Middle frontal gyrus (tissue), 1 donor: ENCODE results near the gene TBC1D1.

ENCODE experiments used
- DNase-seq: peaks from one replicate; pipeline ENCODE4 v3.0.0-alpha.2; 2015; ENCODE audit warnings: low spot score; ENCODE audit errors: extremely low spot score

The TBC1D1 gene

DNA sequence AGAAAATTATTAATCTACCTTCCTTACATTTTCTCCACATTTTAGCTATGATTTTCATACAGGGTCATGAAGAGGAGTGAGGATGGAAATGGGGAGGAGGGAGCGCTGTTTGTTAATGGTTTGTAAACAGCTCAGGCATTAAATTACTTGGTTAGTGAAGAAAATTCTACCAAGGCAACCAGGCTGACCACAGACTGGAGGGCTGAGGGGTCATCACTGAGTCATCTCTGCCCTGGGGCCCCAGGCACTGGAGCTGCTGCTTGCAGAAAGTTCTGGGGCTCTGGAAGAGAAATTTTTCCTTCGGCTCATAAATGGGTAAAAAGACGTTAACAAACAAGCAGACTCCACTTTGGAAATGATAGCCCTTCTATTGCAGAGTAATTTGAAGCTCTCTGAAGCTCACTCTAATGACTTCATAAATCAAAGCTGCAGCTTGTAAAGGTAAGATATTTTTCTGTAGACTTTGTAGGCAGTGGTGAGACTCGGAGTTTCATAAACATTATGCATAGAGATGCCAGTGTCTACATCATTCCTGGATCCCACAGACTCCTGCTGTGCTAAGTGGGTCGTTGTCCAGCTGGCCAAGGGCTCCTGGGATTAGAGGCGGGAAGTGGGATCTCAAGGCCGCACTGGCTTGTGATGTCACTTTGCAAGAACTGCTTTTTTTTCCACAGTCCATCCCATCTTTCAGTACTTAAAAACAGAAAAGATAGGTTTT lies 228.9 kb downstream of the TBC1D1 start:
- DNase-seq: no peak

DNA sequence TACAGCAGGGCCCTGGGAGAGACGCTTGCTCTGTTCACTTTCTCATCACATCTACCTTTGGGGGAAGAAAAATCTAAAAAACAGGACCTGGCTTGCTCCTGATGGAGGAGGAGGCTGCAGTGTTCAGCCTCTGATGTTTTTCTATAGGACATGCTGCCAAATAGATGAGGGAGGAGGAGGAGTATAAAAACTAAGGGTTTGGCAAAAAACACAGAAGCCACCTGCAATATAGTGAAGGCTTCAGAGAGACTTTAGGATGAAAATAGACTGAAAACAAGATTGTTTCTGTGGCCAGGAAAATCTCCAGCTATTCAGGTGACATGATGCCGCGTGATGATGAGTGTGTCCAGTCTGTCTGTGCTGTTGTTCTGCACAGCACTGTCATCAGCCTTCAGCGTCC lies 229.9 kb downstream of the TBC1D1 start:
- no peak for DNase-seq

DNA sequence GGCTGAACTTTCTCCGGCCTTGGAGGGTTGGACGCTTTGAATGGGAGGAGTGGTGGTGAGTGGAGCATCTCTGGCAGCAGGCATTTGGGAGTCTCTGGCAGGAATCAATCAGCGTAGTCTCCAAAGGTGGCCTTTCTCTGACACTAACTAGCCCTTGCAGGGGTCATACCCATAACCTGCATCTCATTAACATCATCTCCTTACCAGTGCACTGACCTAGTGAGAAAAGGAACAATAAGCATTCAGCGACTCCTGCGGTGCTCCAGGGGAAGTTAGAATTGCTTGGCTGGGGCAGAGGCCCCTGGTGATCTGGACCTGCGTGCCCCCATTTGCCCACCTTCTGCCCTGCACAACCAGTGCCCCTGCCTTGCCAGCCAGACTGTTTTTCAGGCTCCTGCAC lies 231.2 kb downstream of the TBC1D1 start:
- no peak for DNase-seq

DNA sequence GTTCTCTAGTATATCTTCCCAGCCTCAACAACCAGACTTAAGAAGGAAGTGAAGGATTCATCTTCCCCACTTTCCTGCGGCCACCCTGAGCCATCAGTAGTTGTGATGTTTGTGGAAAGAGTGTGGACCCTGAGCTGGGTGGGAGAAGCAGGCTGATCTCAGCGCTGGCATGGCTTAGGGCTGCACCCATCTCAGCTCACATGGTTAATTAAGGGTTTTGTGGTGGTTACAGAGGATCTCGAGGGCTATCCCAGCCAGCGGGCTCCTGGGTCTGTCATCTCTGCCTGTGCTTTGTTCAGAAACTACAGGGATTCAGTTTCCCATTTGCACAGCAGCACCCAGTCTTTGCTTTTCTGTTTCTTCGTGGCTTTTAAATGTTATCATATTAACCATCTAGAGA lies 232.7 kb downstream of the TBC1D1 start:
- DNase-seq: no peak

DNA sequence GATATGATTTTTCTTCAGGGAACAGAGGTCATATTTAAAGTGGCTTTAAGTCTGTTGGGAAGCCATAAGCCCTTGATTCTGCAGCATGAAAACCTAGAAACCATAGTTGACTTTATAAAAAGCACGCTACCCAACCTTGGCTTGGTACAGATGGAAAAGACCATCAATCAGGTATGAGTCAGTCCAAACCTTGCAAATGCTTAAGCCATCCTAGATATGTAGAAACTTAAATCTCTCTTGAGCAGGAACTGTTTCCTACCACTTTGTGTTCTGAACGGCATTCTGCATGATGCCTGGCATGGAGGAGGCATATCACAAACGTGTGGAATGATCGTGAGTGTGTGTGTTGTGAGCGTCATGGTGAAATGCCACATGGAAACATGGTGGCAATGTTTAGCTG lies 234.1 kb downstream of the TBC1D1 start:
- DNase-seq: no peak

DNA sequence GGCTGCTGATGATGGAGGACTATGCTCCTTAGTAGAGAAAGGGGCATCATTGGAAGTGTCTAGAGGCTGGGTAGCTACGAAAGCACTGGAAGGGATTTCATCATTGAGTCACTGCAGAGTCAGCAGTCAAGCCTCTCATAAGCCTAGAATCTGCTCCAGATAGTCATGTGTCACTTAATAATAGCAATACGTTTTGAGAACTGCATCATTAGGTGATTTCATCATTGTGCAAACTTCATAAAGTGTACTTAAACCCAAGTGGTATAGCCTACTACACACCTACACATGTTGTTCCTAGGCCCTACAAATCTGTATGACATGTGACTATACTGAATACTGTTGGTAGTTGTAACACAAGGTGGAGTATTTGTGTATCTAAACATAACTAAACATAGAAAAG lies 234.9 kb downstream of the TBC1D1 start:
- no peak for DNase-seq

DNA sequence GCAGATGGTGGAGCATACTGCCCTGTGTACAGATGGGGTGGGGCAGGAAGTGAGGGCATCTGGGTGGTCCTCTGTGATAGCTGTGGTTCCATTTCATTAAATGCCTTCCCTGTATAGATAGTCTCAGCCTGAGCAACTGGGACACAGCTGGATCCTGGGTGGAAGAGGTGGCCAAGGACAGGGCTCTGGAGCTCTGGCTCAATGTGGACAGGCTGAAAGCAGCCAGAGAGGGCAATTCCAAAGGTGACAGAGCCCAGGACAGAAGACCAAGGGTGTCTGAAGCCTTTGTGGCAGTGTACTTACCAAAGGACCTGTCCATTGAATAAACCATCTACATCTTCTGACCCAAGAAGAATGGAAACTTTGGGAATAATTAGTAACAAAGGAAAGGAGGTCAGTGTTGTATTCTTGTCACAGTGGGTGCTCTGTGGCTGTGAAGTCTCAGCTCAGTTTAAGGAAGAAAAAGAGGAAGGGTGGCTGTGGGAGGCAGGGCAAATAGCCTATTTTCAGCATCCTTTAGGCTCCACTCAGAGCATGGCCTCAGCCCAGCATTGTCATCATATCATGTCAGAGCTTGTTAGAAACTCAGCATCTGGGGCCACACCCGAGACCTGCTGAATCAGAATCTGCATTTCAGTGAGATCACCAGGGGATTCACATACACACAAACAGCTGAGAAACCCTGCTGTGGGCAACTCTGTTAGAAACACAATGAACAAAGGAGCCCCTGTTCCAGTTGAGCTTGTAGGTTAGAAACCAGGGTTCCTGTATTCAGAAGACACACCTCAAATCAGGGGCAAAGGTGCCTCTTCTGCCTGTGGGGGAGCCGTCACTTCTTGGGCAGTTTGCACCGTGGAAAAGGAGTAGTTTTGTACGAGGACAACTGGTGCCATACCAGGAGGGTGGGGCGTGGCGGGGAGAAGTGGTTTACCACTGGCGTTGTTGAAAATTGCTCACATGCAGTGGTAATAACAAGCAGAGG lies 237.9 kb downstream of the TBC1D1 start:
- DNase-seq: no peak

DNA sequence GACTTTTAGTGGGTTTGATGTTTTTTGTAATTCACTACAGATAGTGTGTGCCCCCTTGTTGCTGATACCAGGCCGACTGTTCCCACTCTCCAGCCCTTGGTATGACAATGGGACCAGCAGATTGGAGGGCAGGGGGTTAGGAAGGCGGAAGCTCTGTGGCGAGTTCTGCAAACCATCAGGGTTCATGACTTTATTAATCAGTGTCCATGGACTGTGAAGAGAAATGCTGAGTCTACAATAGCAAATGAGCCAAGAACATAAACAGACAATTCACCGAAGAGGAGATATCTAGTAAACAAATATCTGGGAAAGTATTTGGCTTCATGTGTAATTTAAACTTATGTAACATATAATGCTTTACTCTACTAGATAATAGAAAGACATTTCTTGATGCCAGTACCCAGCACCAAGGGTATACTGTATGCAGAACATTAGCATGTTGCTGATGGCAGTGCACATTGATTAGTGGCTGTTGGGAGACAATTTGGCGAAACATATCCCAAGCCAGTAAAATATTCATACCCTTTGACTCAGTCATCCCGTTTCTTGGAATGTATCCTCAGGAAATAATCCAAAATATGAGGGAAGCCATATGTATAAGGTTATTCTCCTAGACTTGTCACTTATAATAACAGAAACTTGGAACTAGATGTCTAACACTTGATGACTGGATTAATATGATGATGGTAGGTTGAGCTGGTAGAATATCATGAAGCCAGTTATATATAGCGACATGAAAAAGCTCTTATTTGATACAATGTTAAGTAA lies 238.8 kb downstream of the TBC1D1 start:
- DNase-seq: no peak

DNA sequence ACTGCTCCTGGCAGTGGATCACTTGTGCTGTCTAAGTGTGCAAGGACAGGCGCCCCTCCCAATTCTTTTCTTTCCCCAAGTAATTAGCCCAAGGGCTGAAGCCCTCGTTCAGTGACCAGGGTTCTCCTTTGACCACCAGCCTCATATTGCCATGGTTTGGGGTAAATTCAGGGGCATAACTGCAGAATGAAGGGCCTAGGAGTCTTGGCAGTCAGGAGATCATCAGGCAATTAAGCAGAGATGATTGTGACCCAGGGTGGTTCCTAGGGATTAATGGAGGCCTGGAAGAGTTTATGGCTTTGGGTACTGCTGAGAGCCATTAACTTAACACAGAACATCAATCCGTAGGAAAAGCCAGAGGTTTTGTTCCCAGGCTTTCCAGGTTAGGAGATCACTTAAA lies 240.0 kb downstream of the TBC1D1 start:
- no peak for DNase-seq

DNA sequence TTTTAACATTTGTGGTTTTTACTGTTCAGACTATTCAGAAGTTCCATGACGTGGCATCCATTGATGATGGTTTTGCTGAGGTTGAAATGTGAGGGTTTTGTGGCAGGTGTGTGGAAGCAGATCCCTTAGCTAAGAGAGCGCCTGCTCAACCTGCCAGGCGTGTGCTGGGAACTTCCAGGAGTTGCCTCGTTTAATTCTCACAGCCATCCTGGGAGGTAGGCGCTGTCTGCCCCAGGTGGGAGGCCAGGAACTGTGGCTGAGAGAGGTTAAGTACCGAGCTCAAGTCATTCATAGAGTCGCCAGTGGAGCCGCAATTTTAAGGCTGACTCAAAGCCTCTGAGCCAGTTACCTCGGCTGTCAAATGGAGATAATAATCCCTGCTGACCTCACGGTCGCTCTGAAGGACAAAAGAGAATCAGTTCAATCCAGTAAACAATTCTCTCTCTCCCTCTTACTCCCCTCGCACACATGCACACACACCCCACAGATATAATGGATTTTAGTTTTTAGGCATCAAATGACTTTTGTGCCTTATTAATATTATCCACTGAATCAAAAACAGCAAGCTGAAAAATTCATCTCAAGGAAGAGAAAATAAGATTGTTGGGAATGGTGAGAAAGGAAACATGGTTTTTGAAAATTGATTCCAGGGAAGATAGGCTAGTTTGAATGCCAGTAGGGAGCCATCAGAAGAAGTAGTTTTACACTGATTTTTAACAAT lies 240.6 kb downstream of the TBC1D1 start:
- DNase-seq: no peak

DNA sequence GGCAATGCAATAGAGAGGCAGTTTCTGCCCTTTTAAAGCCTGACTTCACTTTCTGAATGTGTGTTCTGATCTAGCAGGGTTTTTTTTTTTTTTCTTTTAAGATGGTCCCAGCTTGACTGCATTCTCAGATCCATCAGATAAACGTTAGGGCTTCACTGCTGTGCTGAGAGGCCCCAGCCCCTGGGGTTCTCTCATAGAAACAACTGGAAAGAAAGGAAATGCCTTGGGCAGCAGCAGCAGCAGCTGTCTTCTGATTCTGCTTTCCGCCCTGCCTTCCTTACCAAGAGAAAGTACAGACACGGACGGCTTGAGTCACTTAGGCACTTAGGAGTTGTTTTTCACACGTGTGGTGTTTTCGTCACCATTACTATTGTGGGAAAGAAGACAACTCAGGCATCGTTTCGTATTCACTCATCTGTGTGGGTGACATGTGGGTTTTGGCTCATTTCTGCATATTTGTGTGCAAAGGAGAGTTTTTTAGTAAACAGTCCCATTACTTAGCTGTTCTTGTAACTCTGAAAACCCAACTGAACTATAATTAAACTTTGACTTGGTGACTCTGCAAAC lies 241.3 kb downstream of the TBC1D1 start:
- peak; percentile 49 for DNase-seq

DNA sequence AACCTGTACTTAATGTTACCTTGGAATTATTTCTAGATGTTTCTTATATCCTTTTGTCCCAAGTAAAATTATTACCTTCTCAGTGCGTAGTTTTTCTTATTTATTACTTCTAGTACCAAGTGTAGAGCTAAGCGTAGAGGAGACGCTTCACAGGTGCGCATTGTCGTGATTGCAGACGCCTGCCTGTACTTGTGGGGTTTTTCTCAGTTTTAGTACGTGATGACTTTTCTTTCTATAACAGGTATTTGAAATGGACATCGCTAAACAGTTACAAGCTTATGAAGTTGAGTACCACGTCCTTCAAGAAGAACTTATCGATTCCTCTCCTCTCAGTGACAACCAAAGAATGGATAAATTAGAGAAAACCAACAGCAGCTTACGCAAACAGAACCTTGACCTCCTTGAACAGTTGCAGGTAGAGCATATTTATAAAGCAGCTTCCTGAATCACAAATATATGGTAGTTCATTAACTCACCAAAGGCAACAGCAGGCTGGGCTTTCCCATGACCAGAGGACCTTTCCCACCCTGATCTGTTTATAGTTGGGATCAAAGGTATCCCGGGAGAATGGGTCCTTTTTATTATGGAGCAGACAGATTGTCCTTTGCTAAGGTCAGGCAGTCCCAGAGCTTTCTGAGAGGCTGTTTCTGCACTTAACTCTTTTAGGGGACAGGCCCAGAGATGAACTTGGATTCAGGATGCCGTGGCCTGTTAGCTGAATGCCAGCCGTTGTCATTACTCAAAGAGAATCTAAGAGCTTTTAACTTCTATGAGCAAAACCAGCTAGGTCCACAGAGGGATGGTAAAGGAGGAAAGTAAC lies 242.2 kb downstream of the TBC1D1 start:
- DNase-seq: no peak

DNA sequence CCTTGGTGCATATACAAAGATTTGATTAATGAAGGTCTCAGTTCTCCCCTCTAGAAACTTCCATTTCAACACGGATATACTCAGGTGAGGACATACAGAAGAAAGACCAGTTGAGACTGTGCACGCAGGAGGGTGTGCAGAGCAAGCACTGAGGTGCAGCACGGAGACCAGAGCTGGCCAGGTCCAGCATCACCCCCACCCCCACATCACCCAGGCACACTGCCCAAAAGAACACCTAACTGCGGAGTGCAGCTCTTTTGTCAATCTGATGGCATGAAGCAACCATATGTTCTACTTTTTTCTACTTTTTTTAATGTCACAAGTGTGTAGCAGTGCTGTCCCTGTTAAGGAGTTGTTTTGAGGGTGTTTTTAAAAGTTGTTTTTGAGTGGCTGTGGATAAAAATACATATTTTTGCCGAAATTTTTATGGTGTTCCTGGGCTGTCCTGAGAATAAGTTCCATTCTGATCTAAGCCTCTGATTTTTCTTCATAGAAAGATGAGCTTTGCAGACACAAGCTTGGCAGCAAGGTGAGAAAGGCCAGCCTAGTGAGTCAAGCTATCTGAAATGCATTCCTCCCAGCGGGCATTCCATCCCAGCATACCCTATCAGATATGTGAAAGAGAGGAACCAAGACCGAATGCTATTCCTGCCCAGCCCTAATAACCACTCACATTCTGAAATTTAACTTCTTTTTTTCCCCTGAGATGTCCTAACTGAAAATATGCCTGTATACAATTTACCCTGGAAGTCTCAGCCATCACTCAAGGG lies 243.0 kb downstream of the TBC1D1 start:
- no peak for DNase-seq

DNA sequence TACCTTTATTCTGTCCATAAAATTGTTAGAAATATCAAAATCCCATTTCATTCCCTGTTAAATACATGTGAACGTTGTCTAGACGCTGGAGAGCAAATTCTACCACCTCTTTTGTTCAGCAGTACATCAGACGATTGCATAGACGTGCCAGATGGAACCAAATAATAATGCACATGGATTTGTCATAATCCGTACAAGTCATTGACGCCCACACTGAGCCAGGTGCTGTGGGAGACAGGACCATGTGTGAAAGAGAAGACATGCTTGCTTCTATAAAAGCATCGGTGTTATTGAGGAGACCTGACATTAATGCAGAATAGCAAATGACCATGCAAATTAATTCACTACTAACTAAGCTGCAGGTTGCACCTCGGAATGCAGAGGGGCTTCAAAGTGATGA lies 244.3 kb downstream of the TBC1D1 start:
- DNase-seq: no peak

DNA sequence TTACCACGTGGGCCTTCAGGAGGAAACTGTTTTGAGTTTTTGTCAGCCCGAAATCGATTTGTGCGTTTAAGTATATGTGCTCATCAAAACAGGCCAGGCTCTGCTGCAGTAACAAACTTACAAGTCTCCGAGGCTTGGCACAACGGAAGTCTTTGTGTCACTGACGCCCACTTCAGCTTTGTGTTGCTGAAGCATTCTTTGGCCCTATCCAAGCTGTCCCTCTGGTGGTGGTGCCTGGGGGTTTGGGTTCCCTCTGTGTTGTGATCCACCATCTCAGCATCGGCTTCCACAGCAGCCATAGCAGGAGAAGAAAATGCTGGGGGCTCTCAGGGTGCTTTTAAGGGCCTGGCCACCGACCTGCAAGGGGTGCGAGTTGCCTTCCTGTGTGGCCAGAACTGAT lies 245.7 kb downstream of the TBC1D1 start:
- no peak for DNase-seq

DNA sequence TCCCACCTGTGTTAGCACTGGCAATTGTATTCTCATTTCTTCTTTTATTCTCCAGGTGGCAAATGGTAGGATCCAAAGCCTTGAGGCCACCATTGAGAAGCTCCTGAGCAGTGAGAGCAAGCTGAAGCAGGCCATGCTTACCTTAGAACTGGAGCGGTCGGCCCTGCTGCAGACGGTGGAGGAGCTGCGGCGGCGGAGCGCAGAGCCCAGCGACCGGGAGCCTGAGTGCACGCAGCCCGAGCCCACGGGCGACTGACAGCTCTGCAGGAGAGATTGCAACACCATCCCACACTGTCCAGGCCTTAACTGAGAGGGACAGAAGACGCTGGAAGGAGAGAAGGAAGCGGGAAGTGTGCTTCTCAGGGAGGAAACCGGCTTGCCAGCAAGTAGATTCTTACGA lies 246.2 kb downstream of the TBC1D1 start:
- no peak for DNase-seq

DNA sequence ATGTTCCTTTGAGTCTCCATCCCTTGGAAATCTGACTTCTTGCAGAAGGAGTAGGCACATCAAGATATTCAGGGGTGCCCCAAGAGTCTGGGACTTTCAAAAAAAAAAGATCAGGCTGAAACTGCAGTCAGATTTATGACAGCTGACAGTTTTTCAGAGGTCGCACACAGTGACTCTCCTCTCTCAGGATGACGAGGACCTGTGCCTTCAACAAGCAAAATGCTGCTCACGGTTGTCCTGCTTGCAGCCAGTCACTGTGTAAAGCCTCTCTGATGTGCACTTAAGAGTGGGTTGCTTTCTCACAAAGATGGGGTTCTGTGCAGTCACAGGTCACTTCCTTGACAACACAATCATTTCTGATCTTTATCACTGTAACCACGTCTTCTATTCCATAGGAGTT lies 247.5 kb downstream of the TBC1D1 start:
- no peak for DNase-seq

DNA sequence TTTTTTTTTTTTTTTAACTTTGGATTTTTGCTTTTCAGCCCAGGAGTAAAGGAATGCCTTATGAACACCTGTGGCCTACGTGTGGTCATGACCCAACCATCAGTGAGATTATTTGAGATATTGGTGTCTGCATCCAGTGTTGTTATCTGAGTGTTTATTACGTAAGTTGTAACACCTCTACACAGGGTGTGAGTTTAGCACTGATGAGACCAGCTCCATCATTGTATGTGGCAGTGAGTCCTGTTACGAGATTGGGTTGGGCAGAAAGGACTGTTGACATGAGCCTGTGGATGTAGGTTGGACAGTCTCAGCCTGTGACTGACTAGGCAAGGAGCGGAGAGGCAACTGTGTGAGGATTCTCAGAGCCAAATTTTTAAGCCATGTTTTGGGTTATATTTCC lies 248.3 kb downstream of the TBC1D1 start:
- no peak for DNase-seq

DNA sequence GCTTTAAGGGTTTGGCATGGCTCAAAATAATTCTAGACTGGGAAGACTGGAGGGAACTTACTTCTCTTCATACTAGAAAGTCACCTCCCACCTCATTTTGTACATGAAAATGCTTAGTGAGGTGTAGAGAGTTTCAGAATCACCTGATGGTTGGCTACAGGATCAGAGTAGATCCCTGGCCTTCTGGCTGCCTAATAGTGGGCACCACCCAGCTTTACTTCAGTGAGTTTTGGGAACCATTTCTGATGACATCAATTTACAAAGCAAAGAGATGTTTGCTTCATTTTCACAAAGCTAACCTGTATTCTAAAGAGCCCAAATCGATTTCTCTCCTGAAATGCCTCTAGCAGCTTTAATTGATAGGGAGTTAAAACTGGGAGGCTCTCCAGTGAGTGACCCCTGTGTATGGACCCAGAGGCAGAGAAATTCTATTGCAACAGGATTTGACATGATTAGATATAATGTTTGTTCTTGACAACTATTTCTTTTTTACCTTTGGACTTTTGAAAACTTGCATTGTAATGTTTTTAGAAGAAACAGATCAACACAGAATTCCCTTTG lies 249.8 kb downstream of the TBC1D1 start:
- DNase-seq: no peak
